ENCODE results near the gene DNAI2.

DNAI2 gene

GRCh38 chr17:74274060-74274708 is at the start of gene DNAI2:
Gene DNAI2 (plus strand): TSS chr17:74274234. CDS start chr17:74281818, 7,584 bp downstream.
- DNase-seq = no peak

- DNase-seq = no peak
Observed at GRCh38 chr17:74224959-74225725, 48.9 kb upstream of the DNAI2 start.

GRCh38 chr17:74226252-74226651 is 47.8 kb upstream of the DNAI2 start:
- no peak for DNase-seq

- DNase-seq = no peak
Observed at GRCh38 chr17:74227271-74228080, 46.6 kb upstream of the DNAI2 start.

GRCh38 chr17:74228306-74228978 is 45.6 kb upstream of the DNAI2 start:
- no peak for DNase-seq

GRCh38 chr17:74230896-74231295 is 43.1 kb upstream of the DNAI2 start:
- no peak for DNase-seq

- DNase-seq = no peak
Observed at GRCh38 chr17:74231928-74232907, 41.8 kb upstream of the DNAI2 start.

- no peak for DNase-seq
Observed at GRCh38 chr17:74233937-74234336, 40.1 kb upstream of the DNAI2 start.

GRCh38 chr17:74234486-74234885 is 39.5 kb upstream of the DNAI2 start:
- DNase-seq = no peak

GRCh38 chr17:74235040-74235581 is 38.9 kb upstream of the DNAI2 start:
- no peak for DNase-seq

- no peak for DNase-seq
Observed at GRCh38 chr17:74235911-74236371, 38.1 kb upstream of the DNAI2 start.

- no peak for DNase-seq
Observed at GRCh38 chr17:74237321-74237720, 36.7 kb upstream of the DNAI2 start.

GRCh38 chr17:74239172-74239571 is 34.9 kb upstream of the DNAI2 start:
- no peak for DNase-seq

- no peak for DNase-seq
Observed at GRCh38 chr17:74240618-74241205, 33.3 kb upstream of the DNAI2 start.

GRCh38 chr17:74241431-74241830 is 32.6 kb upstream of the DNAI2 start:
- DNase-seq = no peak

GRCh38 chr17:74241847-74242246 is 32.2 kb upstream of the DNAI2 start:
- DNase-seq = no peak

- DNase-seq = no peak
Observed at GRCh38 chr17:74243013-74243755, 30.9 kb upstream of the DNAI2 start.

GRCh38 chr17:74244128-74244527 is 29.9 kb upstream of the DNAI2 start:
- DNase-seq = no peak

GRCh38 chr17:74244548-74244947 is 29.5 kb upstream of the DNAI2 start:
- no peak for DNase-seq

- no peak for DNase-seq
Observed at GRCh38 chr17:74245145-74245831, 28.7 kb upstream of the DNAI2 start.

All from NCI-H1694 treated with DMSO at 0.1 percent for 48 hours (cell line).